HG03469 (cell line): ENCODE results near the gene GMNC.
"Not testable (repeated sequence)": the region's sequence is repeated elsewhere in the genome, so short reads cannot be mapped to it uniquely, and the experiment has no call there.

Source experiments
- ATAC-seq: cut with Tn5 transposase; IDR thresholded peaks from one replicate; pipeline ENCODE4 v1.9.1; 2021; ENCODE audit warnings: mild to moderate bottlenecking, moderate library complexity, moderate number of reproducible peaks; ENCODE audit not compliant: unreplicated experiment

The GMNC gene, protein sequence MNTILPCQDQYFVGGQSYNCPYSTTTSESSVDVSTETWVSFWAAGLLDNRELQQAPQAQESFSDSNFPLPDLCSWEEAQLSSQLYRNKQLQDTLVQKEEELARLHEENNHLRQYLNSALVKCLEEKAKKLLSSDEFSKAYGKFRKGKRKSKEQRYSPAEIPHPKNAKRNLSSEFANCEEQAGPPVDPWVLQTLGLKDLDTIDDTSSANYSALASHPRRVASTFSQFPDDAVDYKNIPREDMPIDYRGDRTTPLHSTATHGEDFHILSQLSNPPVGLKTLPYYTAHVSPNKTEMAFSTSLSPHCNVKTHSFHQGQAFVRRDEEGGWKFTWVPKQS

DNA sequence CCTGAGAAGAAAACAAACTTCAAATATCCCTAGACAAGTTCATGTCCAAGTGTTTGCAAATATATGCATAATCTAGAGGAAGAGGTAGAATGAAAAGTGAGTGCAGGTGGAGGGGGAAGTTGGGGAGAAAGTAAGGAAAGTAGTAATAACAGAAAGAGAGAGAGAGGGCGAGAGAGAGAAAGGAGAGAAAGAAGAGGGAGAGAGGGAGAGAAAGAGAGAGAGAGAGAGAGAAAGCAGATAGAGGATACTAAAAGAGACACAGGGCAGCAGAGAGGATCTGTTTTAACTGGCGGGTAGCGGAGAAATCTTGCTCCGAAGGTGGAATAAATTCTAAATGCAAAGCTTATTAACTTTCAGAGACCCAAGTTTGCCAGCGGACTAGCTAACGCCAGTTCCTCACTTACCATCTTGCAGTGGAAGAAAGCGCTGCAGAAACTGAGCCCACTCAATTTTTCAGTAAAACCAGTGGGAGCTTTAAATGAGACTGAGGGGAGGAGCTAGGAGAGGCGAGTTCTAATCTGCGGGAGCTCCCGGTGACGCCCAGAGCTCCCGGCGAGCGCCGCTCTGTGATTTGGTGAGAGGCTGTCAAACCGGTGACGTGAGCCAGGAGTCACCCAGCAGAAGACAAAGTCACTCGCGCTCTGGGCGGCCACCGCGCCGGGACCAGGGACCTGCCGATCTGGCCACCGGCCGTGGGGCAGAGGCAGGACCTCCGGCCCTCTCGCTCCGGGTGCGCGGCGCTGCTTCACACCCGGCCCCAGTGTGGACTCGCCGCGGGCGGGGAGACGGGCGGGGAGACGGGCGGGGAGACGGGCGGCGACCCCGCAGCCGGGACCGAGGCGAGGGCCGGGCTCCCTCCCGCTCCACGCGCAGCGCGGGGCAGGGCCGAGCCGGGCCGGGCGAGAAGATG lies at the start of gene GMNC:
Gene GMNC, minus strand, starts transcription at position 486 of the 910 bp plus-strand sequence. Its CDS starts 79 bp downstream, at position 407.
- ATAC-seq, result peak; percentile 60

DNA sequence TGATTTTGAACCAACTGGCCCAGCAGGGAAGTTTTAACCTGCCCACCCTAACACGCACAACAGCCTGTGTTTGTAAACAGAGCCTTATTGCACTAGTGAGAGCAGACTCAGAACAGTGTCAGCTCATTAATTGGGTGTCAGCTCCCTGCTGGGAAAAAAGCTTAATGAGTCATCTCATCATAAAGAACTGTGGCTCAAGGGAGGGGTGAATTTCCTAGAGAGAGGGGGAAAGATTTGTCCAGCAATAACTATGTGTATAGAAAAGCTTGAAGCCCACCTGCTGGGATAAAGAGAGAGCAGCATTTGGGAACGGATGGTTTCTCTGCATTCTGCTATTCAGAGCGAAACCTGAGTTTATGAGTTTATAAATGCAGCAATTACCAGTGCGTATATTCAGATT lies 48.9 kb upstream of the GMNC start:
- no peak for ATAC-seq

DNA sequence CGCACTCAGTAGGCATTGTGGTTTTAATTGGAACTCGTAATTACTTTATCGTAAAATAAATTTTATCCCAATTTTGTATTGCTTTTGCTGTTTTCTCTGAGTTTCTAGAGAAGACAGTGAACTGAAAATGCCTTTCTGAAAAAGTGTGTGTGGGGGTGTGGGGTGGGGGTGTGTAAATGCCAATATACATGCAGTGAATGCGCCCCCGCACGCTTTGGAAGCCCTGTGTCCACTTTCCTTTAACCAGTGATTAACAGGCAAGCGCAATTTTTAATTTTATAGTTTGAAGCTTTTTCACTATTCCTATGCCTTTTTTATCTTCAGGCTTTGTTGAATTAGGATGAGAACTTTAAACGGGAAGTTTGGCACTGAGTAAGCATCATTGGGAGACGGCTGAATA lies 47.4 kb upstream of the GMNC start:
- ATAC-seq, result no peak

DNA sequence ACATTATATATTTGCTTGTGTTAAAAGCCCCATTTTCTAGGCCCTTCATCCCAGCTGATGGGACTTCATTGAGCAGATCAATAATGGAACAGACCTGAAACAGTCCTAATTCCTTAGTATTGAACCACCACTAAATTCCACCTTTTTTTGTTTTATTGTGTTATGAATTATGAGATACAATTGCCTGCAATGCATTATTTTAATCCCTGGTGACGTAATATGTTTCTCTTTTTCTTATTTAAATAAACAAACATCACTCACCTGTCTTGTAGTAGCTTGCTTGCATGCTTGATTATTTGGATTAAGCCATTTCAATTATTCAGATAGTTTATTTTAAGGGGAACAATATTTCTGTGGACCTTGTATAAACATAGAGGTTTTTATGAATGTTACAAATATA lies 40.7 kb upstream of the GMNC start:
- ATAC-seq, result no peak

DNA sequence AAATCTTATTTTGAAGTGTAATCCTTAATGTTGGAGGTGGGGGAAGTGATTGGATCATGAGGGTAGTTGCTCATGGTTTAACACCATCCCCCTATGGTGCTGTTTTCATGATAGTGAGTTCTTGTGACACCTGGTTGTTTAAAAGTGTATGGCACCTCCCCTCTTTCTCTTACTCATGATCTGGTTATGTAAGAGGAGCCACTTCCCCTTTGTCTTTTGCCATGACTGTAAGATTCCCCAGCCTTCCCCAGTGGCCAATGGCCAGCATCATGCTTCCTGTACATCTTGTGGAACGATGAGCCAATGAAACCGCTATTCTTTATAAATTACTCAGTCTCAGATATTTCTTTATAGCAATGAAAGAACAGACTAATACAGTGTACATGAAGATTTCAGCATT lies 39.8 kb upstream of the GMNC start:
- no peak for ATAC-seq

DNA sequence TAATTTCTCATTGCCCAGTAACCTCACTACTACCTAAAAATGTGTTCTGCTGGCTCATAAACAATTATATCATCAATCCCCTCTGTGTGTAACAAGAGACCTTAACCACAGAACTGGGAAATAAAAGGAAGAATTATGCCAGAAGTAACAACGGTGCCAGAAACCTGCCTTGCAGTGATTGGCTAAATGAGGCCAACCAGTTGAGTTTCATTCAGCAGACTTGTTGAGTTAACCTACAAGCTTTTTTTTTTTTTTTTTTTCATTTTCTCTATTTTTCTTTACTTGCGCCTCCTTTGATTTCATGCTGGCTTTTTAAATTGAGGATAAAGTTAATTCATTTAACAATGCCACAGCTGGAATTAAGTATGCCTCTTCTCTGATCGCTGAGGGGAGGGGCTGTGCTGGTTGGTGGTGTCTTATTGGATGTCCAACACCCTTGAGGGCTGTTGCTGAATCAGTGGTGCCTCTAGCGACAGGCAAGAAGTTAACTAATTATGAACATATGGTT lies 30.0 kb upstream of the GMNC start:
- ATAC-seq, result no peak

DNA sequence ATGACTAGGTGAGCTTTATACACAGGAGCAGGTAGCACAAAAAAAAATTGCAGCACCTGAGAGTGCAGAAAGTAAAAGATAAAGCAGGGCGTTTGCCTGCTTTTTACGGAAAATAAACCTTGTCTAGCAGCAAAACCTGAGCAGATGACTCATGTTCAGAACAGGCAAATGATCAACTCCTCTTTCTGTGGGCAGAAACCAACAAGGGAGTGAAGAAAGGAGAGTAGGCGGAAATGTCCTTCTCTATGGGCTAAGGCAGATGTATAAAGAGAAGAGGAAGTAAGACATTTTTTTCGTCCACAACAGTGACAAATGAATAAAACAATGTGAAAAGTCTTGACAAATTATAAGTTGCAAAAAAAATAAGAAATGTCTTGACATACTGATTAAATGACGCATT lies 24.5 kb upstream of the GMNC start:
- peak; percentile 59 for ATAC-seq

DNA sequence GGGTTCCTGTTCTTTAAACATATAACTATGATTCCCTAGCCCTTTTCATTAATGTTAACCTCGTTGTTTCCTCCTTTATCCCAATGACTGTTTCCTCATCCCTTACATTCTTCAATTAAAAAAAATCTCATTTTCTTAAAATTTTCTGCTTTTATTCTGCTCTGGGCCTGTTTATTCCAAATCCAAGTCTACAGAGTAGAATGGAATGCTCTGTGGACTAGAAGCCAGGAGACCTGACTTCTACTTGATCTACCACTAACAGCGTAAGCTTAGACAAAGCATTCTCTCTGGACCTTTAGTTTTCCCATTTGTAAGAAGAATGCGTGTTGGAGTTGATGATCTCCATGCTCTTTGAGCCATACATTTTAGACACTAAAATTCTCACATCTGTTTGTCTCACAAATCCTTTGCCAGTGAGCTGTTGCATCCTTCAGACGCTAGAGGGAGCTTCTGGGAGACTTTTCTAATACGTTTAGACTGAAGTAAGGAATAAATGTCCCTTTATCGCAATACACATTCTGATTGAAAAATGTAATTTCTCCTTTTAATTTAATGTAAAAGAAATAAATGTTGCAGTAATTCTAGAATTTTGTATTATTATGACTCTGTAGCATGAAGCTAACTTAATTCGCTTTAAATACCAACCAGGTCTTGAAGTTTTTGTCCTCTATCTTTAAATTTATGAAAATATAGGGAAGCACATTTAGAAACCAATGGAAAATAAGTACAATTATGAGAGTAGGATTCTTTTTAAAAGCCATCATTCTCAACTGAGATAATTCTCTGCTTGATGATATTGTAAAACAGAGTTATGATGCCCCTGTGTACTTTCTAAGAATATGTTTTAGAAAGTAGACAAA lies 21.7 kb upstream of the GMNC start:
- peak; percentile 69 for ATAC-seq

DNA sequence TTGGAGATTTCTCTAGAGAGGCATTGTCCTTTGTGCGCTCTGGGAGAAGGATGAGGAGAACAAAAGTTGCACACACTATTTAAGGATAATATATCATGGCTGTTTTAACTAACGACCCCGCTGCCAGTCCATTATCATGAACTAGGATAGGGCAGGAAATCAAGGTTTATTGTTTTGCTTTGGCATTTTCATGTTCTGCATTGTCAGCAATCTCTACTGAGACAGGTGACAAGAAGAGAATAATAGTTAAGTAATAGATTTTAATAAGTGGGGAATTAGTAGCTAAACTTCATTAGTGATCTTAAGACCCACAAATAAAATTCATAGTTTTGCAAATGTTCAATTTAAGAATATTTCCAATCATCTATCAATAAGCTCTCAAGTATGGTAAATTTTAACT lies 20.6 kb upstream of the GMNC start:
- no peak for ATAC-seq

DNA sequence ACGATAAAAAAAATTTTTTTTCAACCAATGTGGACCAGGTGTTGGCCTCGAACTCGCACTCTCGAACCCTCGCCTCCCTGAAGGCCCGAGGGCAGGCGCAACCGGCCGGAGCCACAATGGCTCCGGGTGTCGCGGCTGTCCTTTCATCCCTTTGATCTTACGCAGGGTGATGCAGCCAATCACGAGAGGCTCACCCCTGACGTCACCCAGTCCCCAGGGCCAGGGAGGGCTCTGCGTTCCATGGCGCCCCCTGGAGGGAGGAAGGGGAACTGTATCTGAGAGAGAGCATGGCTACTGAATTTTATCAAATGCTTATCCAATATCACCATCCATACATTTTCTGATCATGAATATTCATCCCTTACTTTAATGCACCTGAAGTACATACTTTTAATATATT lies 15.4 kb upstream of the GMNC start:
- no peak for ATAC-seq

DNA sequence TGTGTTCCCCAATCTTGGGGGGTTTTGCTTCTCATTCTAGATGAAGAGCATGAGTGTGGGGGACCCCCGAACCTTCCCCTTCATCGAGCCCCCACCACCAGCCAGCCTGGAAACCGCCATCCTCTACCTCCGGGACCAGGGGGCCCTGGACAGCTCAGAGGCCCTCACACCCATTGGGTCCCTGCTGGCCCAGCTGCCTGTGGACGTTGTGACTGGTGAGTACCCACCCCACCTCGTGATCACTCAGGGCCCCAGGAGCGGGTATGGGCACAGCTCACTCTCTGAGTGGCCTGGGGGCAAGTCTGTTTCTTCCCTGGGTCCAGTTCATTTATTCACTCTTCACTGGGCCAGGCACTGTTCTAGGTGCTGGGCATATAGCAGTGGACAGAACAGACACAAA lies 13.9 kb upstream of the GMNC start:
- ATAC-seq, result not testable (repeated sequence)

DNA sequence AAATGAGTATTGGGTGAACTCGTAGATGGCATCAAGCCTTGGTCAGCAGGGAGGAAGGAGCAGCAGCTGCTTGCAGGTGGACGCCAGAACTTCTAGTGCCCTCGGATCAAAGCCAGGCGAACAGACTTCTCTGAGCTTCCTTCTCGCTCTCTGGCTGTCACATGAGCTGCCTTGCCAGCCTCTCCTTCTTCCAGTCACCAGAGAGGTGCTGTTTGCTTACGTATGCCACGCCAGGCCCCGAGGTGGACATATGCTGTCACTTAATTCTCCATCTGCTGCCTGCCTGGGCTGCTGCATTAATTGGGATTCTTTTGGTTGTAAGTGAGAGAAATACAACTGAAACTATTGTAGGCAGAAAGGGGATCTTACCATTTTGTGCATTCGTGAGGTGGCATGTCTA lies 12.6 kb upstream of the GMNC start:
- ATAC-seq, result not testable (repeated sequence)

DNA sequence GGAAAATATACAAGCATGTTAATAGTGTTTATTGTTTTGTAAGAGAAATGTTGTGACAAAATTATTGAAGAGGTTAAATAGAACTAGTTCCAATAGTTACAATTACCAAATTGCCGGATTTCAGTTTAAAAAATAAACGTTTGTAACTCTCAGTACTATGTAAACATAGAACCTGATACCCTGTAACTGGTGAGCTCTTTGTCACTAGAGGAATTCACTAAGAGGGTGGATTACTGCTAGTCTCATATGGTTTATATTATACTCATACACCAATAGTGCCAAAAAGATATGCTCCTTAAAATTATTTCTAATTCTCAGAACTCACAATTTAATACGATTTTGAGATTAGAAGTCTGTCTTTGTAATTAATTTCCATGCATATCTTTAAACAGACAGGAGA lies 7.6 kb upstream of the GMNC start:
- ATAC-seq, result no peak

DNA sequence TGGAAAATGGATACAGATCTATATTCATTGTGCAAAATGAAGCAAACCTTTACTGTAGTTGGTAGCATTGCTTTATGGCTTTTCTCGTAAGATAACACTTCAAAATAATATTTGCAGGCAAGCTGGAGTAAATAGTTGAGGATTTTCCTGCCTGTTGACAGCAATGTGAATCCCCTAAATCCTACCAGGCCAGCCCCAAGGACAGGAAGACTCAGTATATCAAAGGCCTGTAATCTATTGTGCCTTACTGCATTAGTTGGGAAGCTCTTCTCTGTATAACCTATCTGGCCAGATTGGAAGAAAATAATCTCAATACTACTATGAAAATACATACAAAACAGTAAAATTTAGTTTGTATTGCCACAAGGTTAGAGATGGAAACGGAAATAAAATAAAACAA lies 4.6 kb upstream of the GMNC start:
- ATAC-seq, result no peak

DNA sequence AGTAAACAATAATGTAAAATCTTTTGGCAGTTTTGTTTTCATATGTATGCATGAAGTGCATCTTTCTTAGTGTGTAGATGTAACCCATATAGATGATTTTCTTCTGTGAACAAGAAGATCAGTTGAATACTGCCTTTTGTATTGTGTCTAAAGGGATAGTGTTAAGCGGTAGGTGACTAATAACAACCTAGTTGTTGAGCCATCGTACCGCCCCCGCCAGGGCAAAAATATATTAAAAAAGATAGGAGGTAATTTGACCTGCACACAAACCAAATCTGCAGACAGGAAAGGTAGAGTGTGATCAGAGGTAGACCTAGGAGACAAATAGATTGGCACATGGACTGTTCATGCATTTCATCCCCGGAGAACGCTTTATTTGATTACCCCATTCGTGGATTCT lies 3.3 kb upstream of the GMNC start:
- no peak for ATAC-seq

DNA sequence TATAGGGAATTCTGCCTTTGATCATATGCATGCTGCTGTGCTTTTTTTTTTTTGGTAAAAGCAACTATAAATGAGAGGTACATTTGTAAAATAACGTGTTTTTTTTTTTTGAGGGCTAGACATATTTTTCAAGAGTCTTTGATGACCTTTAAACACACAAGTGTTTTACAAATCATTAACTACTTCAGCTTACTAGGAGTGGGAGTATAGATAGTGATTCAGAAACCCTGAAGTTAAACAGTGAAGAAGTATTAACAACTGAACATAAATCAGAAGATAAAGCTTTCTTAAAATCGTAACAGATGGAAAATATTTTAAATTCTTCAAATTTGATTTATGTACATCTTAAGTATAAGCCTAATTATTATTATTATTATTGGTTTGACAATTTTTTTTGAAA lies 2.9 kb upstream of the GMNC start:
- no peak for ATAC-seq

DNA sequence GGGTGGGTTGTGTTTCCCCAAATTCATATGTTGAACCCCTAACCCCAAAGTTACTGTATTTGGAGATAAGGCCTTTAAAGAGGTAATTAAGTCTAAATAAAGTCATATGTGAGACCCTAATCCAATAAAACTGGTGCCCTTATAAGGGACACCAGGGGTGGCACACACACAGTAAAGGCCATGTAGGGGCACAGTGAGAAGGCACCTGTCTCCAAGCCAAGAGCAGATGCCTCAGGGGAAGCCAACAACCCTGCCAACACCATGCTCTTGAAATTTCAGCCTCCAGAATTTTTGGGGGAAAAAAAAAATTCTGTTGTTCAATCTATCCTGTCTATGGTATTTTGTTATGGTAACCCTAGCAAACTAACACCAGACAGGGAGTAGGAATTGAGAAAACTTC lies 1.5 kb upstream of the GMNC start:
- no peak for ATAC-seq

DNA sequence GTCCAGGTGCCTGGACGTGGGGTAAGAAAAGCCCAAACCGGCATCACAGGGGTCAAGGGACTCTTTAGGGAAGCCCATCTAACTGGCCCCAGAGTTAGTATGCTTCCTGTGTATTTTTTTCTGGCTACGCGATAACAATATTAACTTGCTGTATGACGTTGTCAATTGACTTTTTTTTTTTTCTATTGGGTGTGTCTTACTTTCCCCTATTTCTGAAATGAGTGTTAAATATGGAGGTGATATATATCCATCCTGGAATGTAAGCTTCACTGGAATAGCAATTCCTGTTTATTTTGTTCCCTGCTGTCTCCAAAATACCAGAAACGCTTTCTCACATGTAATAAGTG lies 598 bp upstream of the GMNC start:
- ATAC-seq, result no peak

DNA sequence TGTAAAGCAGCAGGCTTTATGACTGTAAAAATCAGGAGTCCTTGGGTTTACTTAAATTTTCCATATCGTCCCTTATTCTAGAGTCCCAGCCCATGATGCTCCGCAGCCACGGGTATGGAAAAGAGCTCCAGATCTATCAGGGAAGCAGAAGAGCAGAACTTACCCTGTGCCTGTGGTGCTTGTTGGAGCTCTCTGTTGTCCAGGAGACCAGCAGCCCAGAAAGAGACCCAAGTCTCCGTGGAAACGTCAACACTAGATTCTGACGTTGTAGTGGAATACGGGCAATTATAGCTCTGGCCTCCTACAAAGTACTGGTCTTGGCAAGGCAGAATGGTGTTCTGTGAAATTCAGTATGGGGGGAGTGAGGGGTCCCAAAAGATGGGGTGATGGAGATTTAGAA lies 2.0 kb downstream of the GMNC start:
- ATAC-seq, result no peak

DNA sequence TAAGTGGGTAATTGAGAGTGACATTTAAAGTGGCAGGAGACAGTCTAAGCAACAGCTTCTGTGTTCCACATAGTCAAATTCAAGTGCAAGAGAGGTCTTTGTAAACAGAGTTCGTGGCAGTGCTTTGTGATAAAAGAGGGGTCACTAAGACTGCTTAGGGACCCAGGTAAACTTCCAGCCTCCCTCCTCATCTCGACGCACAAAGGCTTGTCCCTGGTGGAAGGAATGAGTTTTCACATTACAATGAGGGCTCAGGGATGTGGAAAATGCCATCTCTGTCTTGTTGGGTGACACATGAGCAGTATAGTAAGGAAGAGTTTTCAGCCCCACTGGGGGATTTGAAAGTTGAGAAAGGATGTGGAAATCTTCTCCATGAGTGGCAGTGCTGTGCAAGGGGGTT lies 7.3 kb downstream of the GMNC start:
- no peak for ATAC-seq

DNA sequence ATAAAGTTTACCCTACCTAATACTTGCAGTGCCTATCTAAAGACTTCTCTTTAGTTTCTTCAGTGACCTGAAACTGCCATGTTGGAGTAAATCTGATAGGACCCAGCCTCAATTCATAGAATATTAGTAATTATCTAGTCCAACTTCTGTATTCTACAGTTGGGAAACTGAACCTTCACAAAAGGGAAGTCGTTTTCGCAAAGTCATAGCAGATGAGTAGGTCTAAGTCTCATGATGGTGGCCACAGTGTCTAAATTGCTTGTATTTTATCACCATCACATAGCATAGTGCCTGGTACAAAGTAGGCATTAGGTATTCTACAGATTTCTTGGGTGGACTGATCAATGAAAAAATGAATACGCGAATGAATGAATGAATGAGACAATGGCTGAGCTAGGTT lies 8.4 kb downstream of the GMNC start:
- ATAC-seq, result no peak
